HepG2 (cell line): ENCODE data around the gene RNF149. TPM values are rescaled to one million over a fixed set of nuclear protein-coding genes. Genes with fewer than 3 reads are reported as not detected.

Source experiments
- ATAC-seq: fragments of 200-7000 bp; cut with Tn5 transposase; 3 replicates; pipeline ENCODE4 v1.9.1; 2020; ENCODE audit warnings: mild to moderate bottlenecking, moderate library complexity
- BruUV-seq: library from RNA; stranded (reverse); fragments of 400-500 nt; replicated peaks from 2 replicates; lab custom pipeline; 2021; lab: Mats Ljungman, UMichigan
- CTCF ChIA-PET: fragments of 300-600 bp; formaldehyde crosslinking; extraction: SDS; loops from one replicate; lab custom pipeline; 2021; ENCODE audit warnings: low total read pairs, inconsistent platforms, low intra/inter-chr PET ratio; lab: Yijun Ruan, JAX
- POLR2A ChIA-PET: fragments of 350-600 bp; sonication (Branson Sonifier 250); formaldehyde crosslinking; loops from one replicate; lab custom pipeline; 2020; ENCODE audit warnings: antibody characterized with exemption, inconsistent platforms; lab: Yijun Ruan, JAX
- DNase-seq: peaks from one replicate; pipeline ENCODE4 v3.0.0-alpha.2; 2015; ENCODE audit warnings: low spot score
- FAIRE-seq: peaks from 3 replicates; lab custom pipeline; 2011; peaks lifted over from hg19 to GRCh38; lab: Jason Lieb, UNC
- H2AFZ ChIP-seq: one replicate; pipeline ENCODE4 v1.6.1; 2011; ENCODE audit warnings: low read length, inconsistent platforms
- H3K27ac ChIP-seq: fragments of 300-600 bp; 3 replicates; pipeline ENCODE4 v1.8.0; 2011; ENCODE audit warnings: mixed run types, mild to moderate bottlenecking, mixed read lengths, low read length, inconsistent platforms; ENCODE audit not compliant: insufficient read depth; ENCODE audit errors: extremely low read length
- H3K27me3 ChIP-seq, 2 experiments: fragments of 200-600 bp in 1 of 2; 2 replicates in 1 of 2; 3 replicates in 1 of 2; pipeline versions ENCODE4 v1.6.0 to v1.8.0; 2011; ENCODE audit warnings: low read length in 2 of 2, mild to moderate bottlenecking in 2 of 2, moderate library complexity in 2 of 2, inconsistent platforms in 1 of 2; ENCODE audit not compliant: insufficient read depth in 2 of 2, control insufficient read depth in 1 of 2
- H3K36me3 ChIP-seq, 2 experiments: fragments of 200-600 bp in 1 of 2; replicated peaks in 1 of 2; 2 replicates in 1 of 2; 3 replicates in 1 of 2; pipeline versions ENCODE4 v1.5.1 to v1.8.0; 2011; ENCODE audit warnings: low read length in 2 of 2, inconsistent platforms in 1 of 2; ENCODE audit not compliant: insufficient read depth in 2 of 2, control insufficient read depth in 1 of 2
- H3K4me1 ChIP-seq: 2 replicates; pipeline ENCODE4 v1.5.1; 2012; ENCODE audit warnings: low read length, inconsistent platforms; ENCODE audit not compliant: insufficient read depth
- H3K4me2 ChIP-seq: 2 replicates; pipeline ENCODE4 v1.6.0; 2011; ENCODE audit warnings: low read depth, low read length, inconsistent platforms
- H3K4me3 ChIP-seq, 3 experiments: fragments of 200-600 bp in 1 of 3; sonication (generic), shearing (Covaris generic) in 1 of 3; replicated peaks in 1 of 3; 2 replicates each; pipeline ENCODE4 v1.5.1; 2011 to 2016; ENCODE audit warnings: low read length in 3 of 3, inconsistent platforms in 2 of 3, low read depth in 2 of 3, mild to moderate bottlenecking in 2 of 3, control low read depth in 1 of 3, mixed read lengths in 1 of 3; ENCODE audit not compliant: insufficient read depth in 1 of 3
- H3K79me2 ChIP-seq: one replicate; pipeline ENCODE4 v1.6.1; 2011; ENCODE audit warnings: low read length, inconsistent platforms; ENCODE audit not compliant: insufficient read depth
- H3K9ac ChIP-seq: 2 replicates; pipeline ENCODE4 v1.6.0; 2011; ENCODE audit warnings: mild to moderate bottlenecking, low read depth, low read length, inconsistent platforms; ENCODE audit not compliant: insufficient read depth
- H3K9me3 ChIP-seq: 2 replicates; pipeline ENCODE4 v1.5.1; 2012; ENCODE audit warnings: mild to moderate bottlenecking, low read length
- H4K20me1 ChIP-seq: 2 replicates; pipeline ENCODE4 v1.6.0; 2011; ENCODE audit warnings: inconsistent platforms, mild to moderate bottlenecking, low read length, moderate library complexity; ENCODE audit not compliant: insufficient read depth
- ATRX ChIP-seq: sonication (generic); formaldehyde crosslinking; IDR thresholded peaks from 2 replicates; pipeline ENCODE4 v1.4.0; 2020; ENCODE audit warnings: missing genetic modification reagents, borderline replicate concordance
- CBX5 ChIP-seq: sonication (generic); formaldehyde crosslinking; IDR thresholded peaks from 2 replicates; pipeline ENCODE4 v1.4.0; 2020; ENCODE audit warnings: missing genetic modification reagents, borderline replicate concordance
- CTCF ChIP-seq: sonication (generic); formaldehyde crosslinking; IDR thresholded peaks from 2 replicates; pipeline ENCODE4 v1.5.0; 2020; ENCODE audit warnings: mild to moderate bottlenecking, missing genetic modification reagents, moderate library complexity
- HNF1A ChIP-seq, 2 experiments: sonication (generic) in 1 of 2; formaldehyde crosslinking in 1 of 2; IDR thresholded peaks; 2 replicates each; pipeline versions ENCODE4 v1.4.0 to v1.6.1; 2016 to 2020; ENCODE audit warnings: borderline replicate concordance in 1 of 2, low read depth in 1 of 2, mild to moderate bottlenecking in 1 of 2, missing genetic modification reagents in 1 of 2
- KIAA2018 ChIP-seq: sonication (generic); formaldehyde crosslinking; IDR thresholded peaks from 2 replicates; pipeline ENCODE4 v1.5.0; 2020; ENCODE audit warnings: mild to moderate bottlenecking, missing genetic modification reagents, borderline replicate concordance
- STAG1 ChIP-seq: sonication (generic); formaldehyde crosslinking; IDR thresholded peaks from 2 replicates; pipeline ENCODE4 v1.4.0; 2020; ENCODE audit warnings: missing genetic modification reagents
- WGBS: methylation state at CpG from one replicate; pipeline ENCODE4 v1.1.6; 2017; ENCODE audit warnings: low lambda C conversion rate; 5-methylcytosine and 5-hydroxymethylcytosine counted together
- in situ Hi-C: cut with HindIII; loops from 2 replicates; pipeline ENCODE4 v1.10.0; 2017; ENCODE audit warnings: low pct_unique_long_range_greater_than_20kb; ENCODE audit not compliant: extremely low pct_ligation_motif_present
- intact Hi-C: fragments of 100-400 bp; cut with micrococcal nuclease; formaldehyde crosslinking; loops from one replicate; pipeline ENCODE4 v1.10.0; 2022; ENCODE audit not compliant: unreplicated experiment
- polyA plus RNA-seq, 8 experiments: library from polyadenylated mRNA; depleted of rRNA in 3 of 8; stranded (reverse) in 7 of 8; unstranded in 1 of 8; fragments of >200 nt; fragmentation: Illumina TruSeq in 4 of 8; extraction: Trizol in 4 of 8; gene quantifications; 2 replicates each; pipeline versions ENCODE4 v1.2.1 to v1.2.3, GENCODE V29; 2011 to 2016; ENCODE audit warnings: low read depth in 4 of 8, missing spikeins in 1 of 8, mixed read lengths in 1 of 8; ENCODE audit not compliant: insufficient read depth in 1 of 8
- total RNA-seq, 5 experiments: library from RNA; depleted of rRNA; stranded (reverse); fragments of >200 nt; fragmentation: Illumina TruSeq; extraction: Trizol; gene quantifications; 2 replicates each; pipeline ENCODE4 v1.2.3, GENCODE V29; 2016; ENCODE audit warnings: low read depth in 1 of 5

The RNF149 gene
- total and polyA plus RNA-seq, 2 of the 13 experiments (the other 11 are each of a cell fraction or from before 2014, with no cell fraction given), result 87.6 to 109 TPM

- BruUV-seq, result no TSS peak
- H3K36me3 ChIP-seq, result peaks cover 21 to 85% of the 10 kb centered on the region in 2 experiments
- intact Hi-C loops (no loop called here), in situ Hi-C loops (no loop called here)
- H3K4me1 ChIP-seq, result 0 out of 2 replicates have a peak, but pooled peaks cover 14% of the 10 kb centered on the region
- no peaks in the 10 kb centered on the region for H4K20me1 ChIP-seq
- H2AFZ ChIP-seq, result no peak overlapping the region
- ATAC-seq (no peak), DNase-seq (no peak), FAIRE-seq (no peak)
- CTCF ChIA-PET, result no interaction called here
- no peaks in the 10 kb centered on the region for H3K27me3 ChIP-seq
- 94% methylated on average over 7 of the region's 7 CpGs for WGBS
- H3K4me3 ChIP-seq, result no peak overlapping the region
- POLR2A ChIA-PET, result no interaction called here
- TF ChIP-seq ATRX (CRISPR knock-in tag) (no peak), CTCF (CRISPR knock-in tag) (0 out of 2 replicates have a peak, but pooled peaks have one; percentile 19), STAG1 (peak; percentile 30), HNF1A (IDR thresholded peaks at IDR 0.05; ENCODE audit: low read depth) (no peak), HNF1A (CRISPR knock-in tag; IDR thresholded peaks at IDR 0.05; ENCODE audit: borderline replicate concordance) (no peak), CBX5 (CRISPR knock-in tag) (no peak), KIAA2018 (no peak)
- no peak overlapping the region for H3K27ac ChIP-seq
- H3K79me2 ChIP-seq, result peaks cover 6% of the 10 kb centered on the region
- no peaks in the 10 kb centered on the region for H3K9me3 ChIP-seq
- no peak overlapping the region for H3K9ac ChIP-seq
- H3K4me2 ChIP-seq, result no peak overlapping the region
Observed at GRCh38 chr2:101277111-101277510, 31.4 kb downstream of the RNF149 start.
